Kidney (tissue), 11 donors: ENCODE results near the gene GPAT2. TPM values are rescaled to one million over a fixed set of nuclear protein-coding genes. Genes with fewer than 3 reads are reported as not detected.
"Not testable (repeated sequence)": the region's sequence is repeated elsewhere in the genome, so short reads cannot be mapped to it uniquely, and the experiment has no call there.

Source experiments
- DNase-seq, 5 donors: peaks; one replicate each; pipeline ENCODE4 v3.0.0-alpha.2; 2013 to 2020
- FAIRE-seq: peaks from 2 replicates; lab custom pipeline; 2012; peaks lifted over from hg19 to GRCh38; lab: Jason Lieb, UNC
- H3K27ac ChIP-seq, 2 donors: one replicate each; pipeline ENCODE4 v1.7.0; 2013; ENCODE audit warnings: low read depth in 2 of 2, low read length in 2 of 2, inconsistent platforms in 1 of 2
- H3K27me3 ChIP-seq: one replicate; pipeline ENCODE4 v1.7.1; 2013; ENCODE audit warnings: low read length, inconsistent platforms; ENCODE audit not compliant: control insufficient read depth, insufficient read depth
- H3K36me3 ChIP-seq, 3 donors: one replicate each; pipeline versions ENCODE4 v1.7.0 to v1.7.1; 2013; ENCODE audit warnings: low read length in 3 of 3, control low read depth in 1 of 3, inconsistent platforms in 1 of 3; ENCODE audit not compliant: insufficient read depth in 3 of 3, control insufficient read depth in 2 of 3
- H3K4me1 ChIP-seq, 3 donors: one replicate each; pipeline versions ENCODE4 v1.7.0 to v1.7.1; 2013; ENCODE audit warnings: low read length in 3 of 3, inconsistent platforms in 1 of 3, low read depth in 1 of 3; ENCODE audit not compliant: control insufficient read depth in 2 of 3, insufficient read depth in 2 of 3
- H3K4me3 ChIP-seq, 3 donors: one replicate each; pipeline versions ENCODE4 v1.7.0 to v1.8.1; 2013; ENCODE audit warnings: low read length in 3 of 3, control low read depth in 1 of 3, inconsistent platforms in 1 of 3
- H3K9ac ChIP-seq, 3 donors: one replicate each; pipeline versions ENCODE4 v1.7.0 to v1.7.1; 2013; ENCODE audit warnings: low read length in 3 of 3, control low read depth in 1 of 3, inconsistent platforms in 1 of 3
- H3K9me3 ChIP-seq, 3 donors: one replicate each; pipeline versions ENCODE4 v1.7.0 to v1.7.1; 2013; ENCODE audit warnings: low read length in 3 of 3, control low read depth in 1 of 3, inconsistent platforms in 1 of 3; ENCODE audit not compliant: control insufficient read depth in 2 of 3, insufficient read depth in 1 of 3
- intact Hi-C: fragments of 100-400 bp; cut with DNase I; formaldehyde crosslinking; loops from one replicate; pipeline ENCODE4 v1.11.1; 2022
- polyA plus RNA-seq: library from polyadenylated mRNA; stranded (reverse); fragments of 350-450 nt; fragmentation: Illumina TruSeq; extraction: RNeasy Lipid Tissue Mini Kit (QIAGEN cat#74804); gene quantifications from one replicate; pipeline ENCODE4 v1.2.3, GENCODE V29; 2014; ENCODE audit warnings: low read depth, low replicate concordance; ENCODE audit not compliant: insufficient read depth
- total RNA-seq: library from RNA; stranded (reverse); fragmentation: NEBNext Ultra II Directional; extraction: Animal tissue kit (Norgen Biotek cat#: 25700); gene quantifications from one replicate; pipeline ENCODE4 v1.2.1, GENCODE V29; 2021
- donor health status: control.
- donor health status: control.
- donor health status: DM: yes; HTN: yes; CAD: no.
- donor health status: Normal renal cell carcinoma (clear cell type).

The GPAT2 gene
- total and polyA plus RNA-seq, 2 donors from 2014 or later, result 1.1 to 2.7 TPM

DNA sequence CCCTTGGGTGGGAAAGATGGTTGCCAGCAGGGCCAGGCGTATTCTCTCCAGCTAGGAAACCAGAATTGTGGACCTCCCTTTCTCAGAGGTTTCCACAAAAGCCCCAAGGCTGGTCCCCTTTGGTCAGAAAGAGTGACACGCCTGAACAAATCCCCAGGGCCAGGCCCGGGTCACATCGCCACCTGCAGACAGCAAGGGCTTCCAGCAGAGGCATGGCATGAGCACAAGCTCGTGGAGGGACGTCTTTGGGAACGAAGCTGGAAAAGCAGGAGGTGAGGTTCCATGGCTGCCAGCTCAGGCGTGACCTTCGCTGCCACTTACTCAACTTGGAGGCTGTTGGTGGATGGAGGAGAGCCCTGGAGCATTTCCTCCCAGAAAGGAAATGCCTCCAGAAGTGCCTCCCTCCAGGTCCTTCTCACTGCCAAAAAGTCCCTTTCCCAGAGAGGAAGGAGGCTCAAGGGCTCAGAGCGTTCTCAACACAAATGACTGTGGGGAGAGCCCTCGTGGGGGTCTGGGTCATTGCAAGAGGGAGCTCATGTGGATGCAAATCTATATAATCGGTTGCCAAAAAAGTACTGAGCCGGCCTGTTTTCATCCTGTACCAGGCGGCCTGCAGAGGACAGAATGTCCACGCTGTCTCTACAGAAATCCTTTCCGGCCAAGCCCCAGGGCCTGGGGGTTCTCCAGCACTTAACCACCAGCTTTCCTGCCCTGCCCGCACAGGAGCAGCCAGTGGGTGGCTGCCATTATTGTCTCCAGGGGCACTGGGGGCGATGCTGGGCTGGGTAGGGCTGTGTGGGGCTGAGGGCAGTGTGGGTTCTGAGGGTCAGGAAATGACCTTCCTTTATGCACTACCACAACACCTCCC, 14.6 kb upstream of the GPAT2 start:
- H3K36me3 ChIP-seq, H3K9me3 ChIP-seq, FAIRE-seq, intact Hi-C loops, H3K9ac ChIP-seq, H3K27me3 ChIP-seq, H3K27ac ChIP-seq, H3K4me1 ChIP-seq, H3K4me3 ChIP-seq: not testable (repeated sequence)
- peak in 2 of 5 donors; percentile 4 to 32 for DNase-seq

- FAIRE-seq, intact Hi-C loops, H3K9ac ChIP-seq: not testable (repeated sequence)
Measured at GRCh38 chr2:96035554-96035953, 838 bp upstream of the GPAT2 start.

GRCh38 chr2:96033997-96034396, 719 bp downstream of the GPAT2 start:
- H3K9me3 ChIP-seq, DNase-seq, H3K4me1 ChIP-seq, H3K4me3 ChIP-seq, H3K27ac ChIP-seq, H3K9ac ChIP-seq, H3K27me3 ChIP-seq, H3K36me3 ChIP-seq, intact Hi-C loops: not testable (repeated sequence)
- FAIRE-seq, result peak; percentile 47

More at GRCh38 chr2:96035554-96035953, 838 bp upstream of the GPAT2 start:
- H3K27ac ChIP-seq, DNase-seq, H3K27me3 ChIP-seq, H3K4me3 ChIP-seq, H3K4me1 ChIP-seq, H3K9me3 ChIP-seq, H3K36me3 ChIP-seq: not testable (repeated sequence)

GRCh38 chr2:96027725-96028325, 6.9 kb downstream of the GPAT2 start:
- H3K9ac ChIP-seq, H3K27me3 ChIP-seq, H3K36me3 ChIP-seq, DNase-seq, H3K27ac ChIP-seq, H3K4me1 ChIP-seq, H3K9me3 ChIP-seq, intact Hi-C loops, FAIRE-seq, H3K4me3 ChIP-seq: not testable (repeated sequence)

GRCh38 chr2:96025755-96026154, 9.0 kb downstream of the GPAT2 start:
- H3K36me3 ChIP-seq, H3K9ac ChIP-seq, H3K27ac ChIP-seq, H3K4me1 ChIP-seq, H3K27me3 ChIP-seq, H3K9me3 ChIP-seq, intact Hi-C loops, FAIRE-seq, H3K4me3 ChIP-seq: not testable (repeated sequence)
- DNase-seq, result peak in 1 of 5 donors; percentile 29
